PC-3 (cell line): ENCODE results near the gene EPB41L1. TPM values are rescaled to one million over a fixed set of nuclear protein-coding genes. Genes with fewer than 3 reads are reported as not detected.

Experiments used
- ATAC-seq: fragments of 200-7000 bp; cut with Tn5 transposase; 2 replicates; pipeline ENCODE4 v1.9.1; 2020; ENCODE audit warnings: mild to moderate bottlenecking, moderate library complexity
- BruUV-seq: library from RNA; stranded (reverse); fragments of 400-500 nt; replicated peaks from 2 replicates; lab custom pipeline; 2021; lab: Mats Ljungman, UMichigan
- CTCF ChIA-PET: fragments of 300-600 bp; sonication (Branson Sonifier 250); formaldehyde crosslinking; loops from one replicate; lab custom pipeline; 2022; ENCODE audit warnings: antibody characterized with exemption; lab: Charles Lee
- POLR2A ChIA-PET: fragments of 300-600 bp; sonication (Branson Sonifier 250); formaldehyde crosslinking; loops from one replicate; lab custom pipeline; 2022; ENCODE audit warnings: antibody characterized with exemption; ENCODE audit not compliant: unreplicated experiment; lab: Charles Lee
- DNase-seq: peaks from one replicate; pipeline ENCODE4 v3.0.0-alpha.2; 2015
- H2AFZ ChIP-seq: fragments of 300-600 bp; sonication (generic); 2 replicates; pipeline ENCODE4 v1.6.0; 2016; ENCODE audit warnings: antibody characterized with exemption, low read length
- H3F3A ChIP-seq: fragments of 300-600 bp; sonication (generic); one replicate; pipeline ENCODE4 v1.6.0; 2017; ENCODE audit warnings: antibody characterized with exemption, low read length, control low read depth, mild to moderate bottlenecking; ENCODE audit not compliant: unreplicated experiment
- H3K27ac ChIP-seq: fragments of 300-600 bp; sonication (generic); 2 replicates; pipeline ENCODE4 v1.5.1; 2016; ENCODE audit warnings: mild to moderate bottlenecking, low read length
- H3K27me3 ChIP-seq: fragments of 300-600 bp; sonication (generic); 2 replicates; pipeline ENCODE4 v1.6.1; 2016; ENCODE audit warnings: low read length, mixed read lengths
- H3K36me3 ChIP-seq: fragments of 300-600 bp; sonication (generic); 2 replicates; pipeline ENCODE4 v1.6.1; 2016; ENCODE audit warnings: low read depth, mixed run types, low read length, mixed read lengths
- H3K4me1 ChIP-seq: fragments of 300-600 bp; sonication (generic); 2 replicates; pipeline ENCODE4 v1.5.1; 2016; ENCODE audit warnings: low read length; ENCODE audit not compliant: insufficient read depth
- H3K4me2 ChIP-seq: fragments of 300-600 bp; sonication (generic); 2 replicates; pipeline ENCODE4 v1.6.0; 2016; ENCODE audit warnings: low read length
- H3K4me3 ChIP-seq: fragments of 300-600 bp; sonication (generic); 2 replicates; pipeline ENCODE4 v1.5.1; 2016; ENCODE audit warnings: mild to moderate bottlenecking, low read length, mixed read lengths
- H3K79me2 ChIP-seq: fragments of 300-600 bp; sonication (generic); 2 replicates; pipeline ENCODE4 v1.6.1; 2017; ENCODE audit warnings: low read length, mixed read lengths
- H3K9ac ChIP-seq: fragments of 300-600 bp; sonication (generic); 2 replicates; pipeline ENCODE4 v1.6.0; 2016; ENCODE audit warnings: mild to moderate bottlenecking, low read length
- H3K9me2 ChIP-seq: fragments of 300-600 bp; sonication (generic); replicated peaks from 2 replicates; pipeline ENCODE4 v1.6.1; 2016; ENCODE audit warnings: mixed run types, low read length, mixed read lengths
- H3K9me3 ChIP-seq: fragments of 300-600 bp; sonication (generic); 2 replicates; pipeline ENCODE4 v1.6.1; 2016; ENCODE audit warnings: low read length, mixed read lengths
- H4K20me1 ChIP-seq: fragments of 300-600 bp; sonication (generic); 2 replicates; pipeline ENCODE4 v1.6.1; 2016; ENCODE audit warnings: low read length, mixed read lengths
- EZH2 ChIP-seq: fragments of 300-600 bp; sonication (generic); IDR thresholded peaks from one replicate; pipeline ENCODE4 v1.6.1; 2017; ENCODE audit warnings: antibody characterized with exemption, mild to moderate bottlenecking, low read length; ENCODE audit not compliant: unreplicated experiment
- EZH2phosphoT487 ChIP-seq: fragments of 300-600 bp; sonication (generic); IDR thresholded peaks from 2 replicates; pipeline ENCODE4 v1.6.1; 2018; ENCODE audit warnings: mild to moderate bottlenecking, antibody characterized with exemption, low read length, borderline replicate concordance
- intact Hi-C: fragments of 100-400 bp; cut with micrococcal nuclease; formaldehyde crosslinking; loops from 2 replicates; pipeline ENCODE4 v1.9.0; 2023
- total RNA-seq: library from RNA; depleted of rRNA; stranded (reverse); fragments of >200 nt; gene quantifications from 2 replicates; pipeline ENCODE4 v1.2.3, GENCODE V29; 2014
- TF ChIP-seq, protein P1 (sequence below): fragments of 300-600 bp; sonication (generic); conservative IDR thresholded peaks from 2 replicates; pipeline ENCODE4 v1.5.1; 2017; ENCODE audit warnings: antibody characterized with exemption, low read depth, mild to moderate bottlenecking, low read length

EPB41L1 gene
- total RNA-seq, 1 experiment from 2014 or later, result 48.2 TPM

DNA sequence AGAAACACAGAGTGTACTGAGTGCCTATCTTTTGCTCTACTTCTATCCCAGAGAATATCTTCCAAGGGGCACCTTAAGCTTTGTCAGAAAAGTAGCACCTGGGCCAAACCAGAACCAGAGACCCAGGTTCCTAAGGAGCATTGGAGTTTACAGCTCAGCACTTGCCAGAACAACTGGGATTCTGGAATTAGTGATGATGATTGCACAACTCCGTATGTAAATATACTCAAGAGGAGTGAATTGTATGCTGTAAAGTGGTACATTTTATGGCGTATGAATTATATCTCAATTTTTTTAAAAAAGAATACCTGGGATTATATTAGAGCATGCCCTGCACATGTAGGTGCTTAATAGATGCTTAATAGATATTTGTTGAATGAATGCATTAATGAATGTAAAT lies 36.2 kb upstream of the EPB41L1 start:
- intact Hi-C loops, result no loop called here
- TF ChIP-seq EZH2 (no peak), EZH2phosphoT487 (no peak)
- TF ChIP-seq, protein P1, sequence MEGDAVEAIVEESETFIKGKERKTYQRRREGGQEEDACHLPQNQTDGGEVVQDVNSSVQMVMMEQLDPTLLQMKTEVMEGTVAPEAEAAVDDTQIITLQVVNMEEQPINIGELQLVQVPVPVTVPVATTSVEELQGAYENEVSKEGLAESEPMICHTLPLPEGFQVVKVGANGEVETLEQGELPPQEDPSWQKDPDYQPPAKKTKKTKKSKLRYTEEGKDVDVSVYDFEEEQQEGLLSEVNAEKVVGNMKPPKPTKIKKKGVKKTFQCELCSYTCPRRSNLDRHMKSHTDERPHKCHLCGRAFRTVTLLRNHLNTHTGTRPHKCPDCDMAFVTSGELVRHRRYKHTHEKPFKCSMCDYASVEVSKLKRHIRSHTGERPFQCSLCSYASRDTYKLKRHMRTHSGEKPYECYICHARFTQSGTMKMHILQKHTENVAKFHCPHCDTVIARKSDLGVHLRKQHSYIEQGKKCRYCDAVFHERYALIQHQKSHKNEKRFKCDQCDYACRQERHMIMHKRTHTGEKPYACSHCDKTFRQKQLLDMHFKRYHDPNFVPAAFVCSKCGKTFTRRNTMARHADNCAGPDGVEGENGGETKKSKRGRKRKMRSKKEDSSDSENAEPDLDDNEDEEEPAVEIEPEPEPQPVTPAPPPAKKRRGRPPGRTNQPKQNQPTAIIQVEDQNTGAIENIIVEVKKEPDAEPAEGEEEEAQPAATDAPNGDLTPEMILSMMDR, result no peak
- ChIA-PET POLR2A (no interaction called here), CTCF (interaction anchor here (1.1 kb wide), 1 partner anchor 20 kb away, joined by 3 read pairs; no protein-coding TSS in a partner anchor)
- Histone ChIP-seq H2AFZ (no peak overlapping the region), H3K27me3 (no peaks in the 10 kb centered on the region), H3K4me2 (no peak overlapping the region), H3K9ac (no peak overlapping the region), H3K9me2 (no peaks in the 10 kb centered on the region), H3K4me1 (peaks cover 25% of the 10 kb centered on the region), H3F3A (no peaks in the 10 kb centered on the region), H3K4me3 (no peak overlapping the region), H3K79me2 (no peaks in the 10 kb centered on the region), H3K36me3 (no peaks in the 10 kb centered on the region), H4K20me1 (no peaks in the 10 kb centered on the region), H3K9me3 (no peaks in the 10 kb centered on the region), H3K27ac (no peak overlapping the region)
- DNase-seq (no peak), ATAC-seq (no peak)
- no TSS peak for BruUV-seq

DNA sequence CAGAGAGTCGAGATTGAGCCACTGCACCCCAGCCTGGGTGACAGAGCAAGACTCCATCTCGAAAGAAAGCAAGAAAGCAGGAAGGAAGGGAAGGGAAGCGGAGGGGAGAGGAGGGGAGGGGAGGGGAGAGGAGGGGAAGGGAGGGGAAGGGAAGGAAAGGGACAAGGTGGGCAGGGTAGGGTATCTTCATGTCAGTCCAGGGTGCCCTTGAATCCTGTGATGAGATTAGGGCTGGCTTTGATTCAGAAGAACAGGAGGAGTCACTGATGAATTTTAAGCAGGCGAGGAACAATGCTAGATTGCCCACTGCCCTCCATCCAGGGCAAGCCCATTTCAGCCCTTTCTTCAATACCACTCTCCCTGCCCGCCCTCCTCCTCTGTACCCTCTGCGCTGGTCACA lies 35.0 kb upstream of the EPB41L1 start:
- Histone ChIP-seq H3K9ac (no peak overlapping the region), H3K27ac (no peak overlapping the region), H3K4me1 (peaks cover 25% of the 10 kb centered on the region), H3K27me3 (no peaks in the 10 kb centered on the region), H3K9me3 (no peaks in the 10 kb centered on the region), H3F3A (no peaks in the 10 kb centered on the region), H3K36me3 (no peaks in the 10 kb centered on the region), H4K20me1 (no peaks in the 10 kb centered on the region), H2AFZ (no peak overlapping the region), H3K4me2 (no peak overlapping the region), H3K4me3 (no peak overlapping the region), H3K9me2 (no peaks in the 10 kb centered on the region), H3K79me2 (no peaks in the 10 kb centered on the region)
- ATAC-seq (no peak), DNase-seq (no peak)
- POLR2A ChIA-PET, result no interaction called here
- TF ChIP-seq, protein P1, result no peak
- TF ChIP-seq EZH2 (no peak), EZH2phosphoT487 (no peak)
- intact Hi-C loops, result no loop called here
- no TSS peak for BruUV-seq
- CTCF ChIA-PET, result no interaction called here

DNA sequence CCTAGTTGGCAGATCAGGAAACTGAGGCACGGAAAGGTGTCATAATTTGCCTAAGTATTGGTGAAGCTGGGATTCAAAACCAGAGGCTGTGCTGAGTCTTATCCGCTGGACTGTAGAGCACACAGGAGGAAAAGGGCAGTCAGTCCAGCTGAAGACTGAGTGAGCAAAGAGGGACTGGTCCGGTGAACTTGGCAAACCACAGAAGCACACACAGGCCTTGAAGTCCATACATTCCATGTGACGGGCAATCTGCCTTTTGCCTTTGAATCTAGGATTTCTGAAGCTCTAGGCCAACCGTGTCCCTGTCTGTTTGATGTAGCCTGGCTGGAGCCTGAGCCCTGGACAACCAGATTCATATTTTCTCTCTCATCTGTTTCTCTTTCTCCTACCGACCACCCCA lies 34.3 kb upstream of the EPB41L1 start:
- Histone ChIP-seq H3K79me2 (no peaks in the 10 kb centered on the region), H3K27ac (no peak overlapping the region), H3F3A (no peaks in the 10 kb centered on the region), H3K4me2 (no peak overlapping the region), H3K4me3 (no peak overlapping the region), H3K4me1 (peaks cover 25% of the 10 kb centered on the region), H4K20me1 (no peaks in the 10 kb centered on the region), H3K27me3 (no peaks in the 10 kb centered on the region), H3K9me2 (no peaks in the 10 kb centered on the region), H2AFZ (no peak overlapping the region), H3K36me3 (no peaks in the 10 kb centered on the region), H3K9me3 (no peaks in the 10 kb centered on the region), H3K9ac (no peak overlapping the region)
- TF ChIP-seq EZH2 (no peak), EZH2phosphoT487 (no peak)
- TF ChIP-seq, protein P1, result no peak
- no peak for ATAC-seq
- ChIA-PET POLR2A (no interaction called here), CTCF (no interaction called here)
- intact Hi-C loops, result no loop called here
- no TSS peak for BruUV-seq
- DNase-seq, result no peak
